ENCODE data around the gene MCF2L.

MCF2L gene

GRCh38 chr13:113138792-113139551 is 170.0 kb downstream of the MCF2L start:
- DNase-seq = no peak

GRCh38 chr13:113139577-113139976 is 170.6 kb downstream of the MCF2L start:
- no peak for DNase-seq

DNA sequence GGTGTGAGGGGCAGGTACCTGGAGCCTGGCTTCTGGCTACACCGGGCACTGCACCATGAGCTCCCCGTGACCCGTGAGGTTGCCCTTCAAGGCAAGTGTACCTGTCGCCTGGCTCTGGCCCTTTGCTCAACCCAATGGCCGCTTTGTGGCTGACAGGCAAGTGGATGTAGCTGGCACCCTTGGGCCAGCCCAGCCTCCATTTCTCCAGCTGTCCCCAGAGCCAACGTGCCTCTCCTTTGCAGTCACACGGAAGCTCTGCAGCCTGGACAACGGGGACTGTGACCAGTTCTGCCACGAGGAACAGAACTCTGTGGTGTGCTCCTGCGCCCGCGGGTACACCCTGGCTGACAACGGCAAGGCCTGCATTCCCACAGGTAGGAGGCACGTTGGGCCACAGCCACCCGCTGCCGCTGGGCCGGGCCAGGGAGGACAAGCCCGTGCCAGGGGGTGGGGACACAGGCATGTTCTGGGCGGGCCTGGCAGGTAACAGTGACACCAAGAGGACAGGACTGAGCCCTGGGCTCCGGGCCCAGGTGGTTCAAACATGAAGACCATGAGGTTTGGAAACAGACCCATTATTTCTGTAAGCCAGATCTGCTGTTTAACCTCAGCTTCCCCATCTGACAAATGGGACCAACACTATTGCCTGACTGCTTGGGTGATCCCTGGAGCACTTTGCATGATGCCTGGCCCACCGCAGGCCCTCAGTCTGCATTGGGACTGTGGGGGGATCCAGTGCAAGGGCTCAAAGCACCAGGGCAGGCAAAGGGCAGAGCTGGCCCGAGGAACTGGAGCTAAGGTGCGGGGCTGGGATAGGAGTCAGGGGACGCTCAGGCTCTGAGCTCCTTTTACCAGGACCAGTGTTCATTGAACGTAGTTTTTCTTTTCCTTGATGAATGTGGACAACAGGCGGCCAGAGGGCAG is 171.9 kb downstream of the MCF2L start:
- no peak for DNase-seq

DNA sequence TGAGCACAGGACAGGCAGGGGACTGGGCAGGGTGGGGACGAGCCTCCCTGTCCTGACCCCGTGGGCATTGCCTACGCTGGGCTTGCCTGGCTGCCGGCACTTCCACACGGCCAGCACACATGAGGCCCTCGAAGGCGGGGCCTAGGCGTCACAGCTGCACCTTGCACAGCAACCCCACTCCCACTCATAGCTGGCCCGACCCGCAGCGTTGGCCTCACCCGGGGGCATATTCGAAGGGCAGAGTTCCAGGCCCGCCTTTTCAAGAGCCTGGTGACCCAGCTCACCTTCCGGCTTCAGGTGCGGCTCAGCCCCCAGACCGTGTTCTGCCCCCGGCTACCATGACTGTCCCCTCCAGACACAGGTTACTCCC is 172.6 kb downstream of the MCF2L start:
- no peak for DNase-seq

DNA sequence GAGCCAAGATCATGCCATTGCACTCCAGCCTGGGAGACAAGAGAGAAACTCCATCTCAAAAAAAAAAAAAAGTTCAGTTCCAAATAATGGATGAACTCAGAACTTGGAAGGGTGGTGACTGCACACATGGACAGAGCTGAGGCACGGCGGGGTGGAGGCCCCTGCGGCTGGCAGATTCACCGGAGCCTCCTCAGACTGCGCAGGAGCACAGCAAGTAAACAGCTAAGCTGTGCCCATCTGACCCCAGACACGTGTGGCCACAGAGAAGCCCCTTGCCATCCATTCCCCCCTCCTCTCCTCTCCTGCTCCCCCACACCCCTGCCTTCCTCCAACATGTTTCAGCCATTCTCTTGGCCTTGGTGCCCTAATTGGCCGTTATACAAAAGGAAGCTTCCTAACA is 173.9 kb downstream of the MCF2L start:
- no peak for DNase-seq

DNA sequence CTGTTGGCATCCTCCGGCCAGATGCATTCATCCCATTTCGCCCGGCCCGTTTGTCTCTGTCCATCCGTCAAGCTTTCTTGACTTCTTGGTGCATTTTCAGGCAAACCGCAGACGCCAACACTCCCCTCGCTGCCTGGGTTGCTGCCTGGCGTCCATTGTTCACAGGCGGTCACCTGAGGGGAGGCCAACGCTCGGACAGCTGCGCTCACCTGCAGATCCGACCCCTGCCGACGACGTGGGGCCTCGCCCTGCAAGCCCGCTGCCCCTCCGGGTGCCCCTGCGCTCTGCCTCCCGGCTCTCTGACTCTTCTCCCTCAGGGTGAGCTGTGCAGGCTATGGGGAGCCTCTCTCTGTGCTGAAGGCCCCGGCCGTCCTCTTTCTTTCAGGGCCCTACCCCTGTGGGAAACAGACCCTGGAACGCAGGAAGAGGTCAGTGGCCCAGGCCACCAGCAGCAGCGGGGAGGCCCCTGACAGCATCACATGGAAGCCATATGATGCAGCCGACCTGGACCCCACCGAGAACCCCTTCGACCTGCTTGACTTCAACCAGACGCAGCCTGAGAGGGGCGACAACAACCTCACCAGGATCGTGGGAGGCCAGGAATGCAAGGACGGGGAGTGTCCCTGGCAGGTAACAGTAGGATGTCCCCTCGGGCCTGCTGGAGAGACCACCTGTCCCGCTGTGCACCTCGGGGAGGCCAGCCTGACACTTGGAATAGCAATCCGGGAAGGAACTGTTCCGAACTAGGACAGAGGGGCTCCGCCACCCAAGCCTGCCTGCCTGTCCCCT is 174.6 kb downstream of the MCF2L start:
- no peak for DNase-seq

DNA sequence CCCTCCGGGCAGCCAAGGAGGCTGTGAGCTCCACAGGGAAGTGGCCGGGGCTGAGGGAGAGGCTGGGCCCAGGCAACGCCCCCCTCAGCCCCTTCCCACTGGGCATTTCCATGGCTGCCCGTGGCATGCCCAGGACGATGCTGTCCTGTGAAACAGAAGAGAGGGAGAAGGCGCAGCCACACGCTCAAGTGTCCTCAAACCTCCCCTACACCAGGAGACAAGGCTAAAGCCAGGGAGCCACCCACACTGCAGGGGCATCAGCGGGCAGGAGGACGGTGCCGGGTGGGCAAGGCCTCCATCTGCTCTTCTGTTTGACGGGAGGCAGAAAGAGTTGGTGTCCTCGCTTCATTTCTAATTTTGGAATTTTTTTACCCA is 175.2 kb downstream of the MCF2L start:
- DNase-seq = no peak

- no peak for DNase-seq
These were observed 176.5 kb downstream of the MCF2L start for GRCh38 chr13:113145496-113145895.

DNA sequence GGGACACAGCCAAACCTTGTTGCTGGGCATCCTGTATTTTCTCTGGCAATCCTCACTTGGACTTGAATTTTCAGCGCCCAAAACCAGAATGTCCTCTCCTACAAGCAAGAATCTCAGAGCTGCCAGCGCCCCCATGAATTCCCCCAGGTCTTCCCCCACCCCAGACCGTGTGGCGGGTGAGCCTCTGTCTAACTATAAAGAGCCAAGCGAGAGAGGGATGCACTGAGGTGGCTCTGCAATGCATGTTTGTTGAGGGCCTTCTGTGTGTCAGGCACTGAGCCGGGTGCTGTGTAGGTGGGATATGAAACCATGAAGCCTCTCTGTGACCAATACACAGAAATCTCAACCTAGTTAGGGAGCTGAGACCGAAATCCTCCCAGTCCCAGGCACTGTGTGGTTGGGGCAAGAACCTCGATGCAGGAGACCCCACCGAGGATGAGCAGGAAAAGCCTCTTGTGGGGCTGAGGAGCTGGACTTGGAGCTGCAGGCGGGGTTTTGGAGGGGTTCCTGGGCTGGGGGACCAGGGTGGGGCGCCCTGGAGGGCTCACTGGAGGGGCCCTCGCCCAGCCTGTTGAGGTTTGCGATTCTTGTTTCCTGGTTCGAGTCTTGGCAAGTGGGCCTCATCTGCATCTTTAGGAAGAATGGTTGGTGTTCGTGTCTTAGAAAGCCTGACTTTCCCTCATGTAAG is 177.0 kb downstream of the MCF2L start:
- DNase-seq = no peak

DNA sequence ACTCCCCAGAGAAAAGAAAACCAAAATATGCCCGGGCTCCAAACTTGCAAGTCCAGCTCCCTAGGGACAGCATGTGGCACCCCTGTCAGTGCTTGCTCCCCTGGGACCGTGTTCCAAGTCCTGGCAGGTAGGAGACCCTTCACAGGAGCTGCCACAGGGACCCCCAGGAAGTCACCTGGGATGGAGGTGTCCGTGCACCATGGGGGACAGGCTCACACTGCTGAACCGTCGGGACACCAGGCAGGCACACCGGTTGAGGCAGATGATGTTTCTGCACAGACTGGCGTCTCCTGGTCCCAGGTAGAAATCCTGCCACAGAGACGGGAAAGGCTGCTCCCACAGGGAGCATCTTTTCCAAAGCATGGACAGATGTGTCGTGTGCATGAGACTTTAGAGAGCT is 177.7 kb downstream of the MCF2L start:
- DNase-seq = no peak

- no peak for DNase-seq
These were observed 178.2 kb downstream of the MCF2L start for GRCh38 chr13:113147206-113147605.

GRCh38 chr13:113148407-113148806 is 179.4 kb downstream of the MCF2L start:
- DNase-seq = no peak

DNA sequence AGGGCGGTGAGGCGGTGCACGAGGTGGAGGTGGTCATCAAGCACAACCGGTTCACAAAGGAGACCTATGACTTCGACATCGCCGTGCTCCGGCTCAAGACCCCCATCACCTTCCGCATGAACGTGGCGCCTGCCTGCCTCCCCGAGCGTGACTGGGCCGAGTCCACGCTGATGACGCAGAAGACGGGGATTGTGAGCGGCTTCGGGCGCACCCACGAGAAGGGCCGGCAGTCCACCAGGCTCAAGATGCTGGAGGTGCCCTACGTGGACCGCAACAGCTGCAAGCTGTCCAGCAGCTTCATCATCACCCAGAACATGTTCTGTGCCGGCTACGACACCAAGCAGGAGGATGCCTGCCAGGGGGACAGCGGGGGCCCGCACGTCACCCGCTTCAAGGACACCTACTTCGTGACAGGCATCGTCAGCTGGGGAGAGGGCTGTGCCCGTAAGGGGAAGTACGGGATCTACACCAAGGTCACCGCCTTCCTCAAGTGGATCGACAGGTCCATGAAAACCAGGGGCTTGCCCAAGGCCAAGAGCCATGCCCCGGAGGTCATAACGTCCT is 180.0 kb downstream of the MCF2L start:
- DNase-seq = no peak
